GM21619 (cell line): ENCODE measurements around the gene GGN.
"Not testable (repeated sequence)": the region's sequence is repeated elsewhere in the genome, so short reads cannot be mapped to it uniquely, and the experiment has no call there.

ENCODE experiments used
- ATAC-seq: cut with Tn5 transposase; IDR thresholded peaks from one replicate; pipeline ENCODE4 v1.9.1; 2021; ENCODE audit not compliant: unreplicated experiment

The GGN gene

GRCh38 chr19:38387550-38388348 lies at the start of gene GGN:
TSS of gene GGN (minus strand) at chr19:38388034. CDS start at chr19:38387261, 773 bp downstream.
- no peak for ATAC-seq

- no peak for ATAC-seq
Observed at GRCh38 chr19:38437295-38437694, 49.5 kb upstream of the GGN start.

GRCh38 chr19:38434549-38435051 lies 46.8 kb upstream of the GGN start:
- ATAC-seq: no peak

GRCh38 chr19:38433268-38433733 lies 45.5 kb upstream of the GGN start, which contains the start of gene RYR1:
TSS of gene RYR1 (plus strand) at chr19:38433691. CDS start at chr19:38433830, 139 bp downstream.
- no peak for ATAC-seq

- ATAC-seq: no peak
Observed at GRCh38 chr19:38430931-38431330, 43.1 kb upstream of the GGN start.

- ATAC-seq: no peak
Observed at GRCh38 chr19:38429811-38430156, 42.0 kb upstream of the GGN start.

DNA sequence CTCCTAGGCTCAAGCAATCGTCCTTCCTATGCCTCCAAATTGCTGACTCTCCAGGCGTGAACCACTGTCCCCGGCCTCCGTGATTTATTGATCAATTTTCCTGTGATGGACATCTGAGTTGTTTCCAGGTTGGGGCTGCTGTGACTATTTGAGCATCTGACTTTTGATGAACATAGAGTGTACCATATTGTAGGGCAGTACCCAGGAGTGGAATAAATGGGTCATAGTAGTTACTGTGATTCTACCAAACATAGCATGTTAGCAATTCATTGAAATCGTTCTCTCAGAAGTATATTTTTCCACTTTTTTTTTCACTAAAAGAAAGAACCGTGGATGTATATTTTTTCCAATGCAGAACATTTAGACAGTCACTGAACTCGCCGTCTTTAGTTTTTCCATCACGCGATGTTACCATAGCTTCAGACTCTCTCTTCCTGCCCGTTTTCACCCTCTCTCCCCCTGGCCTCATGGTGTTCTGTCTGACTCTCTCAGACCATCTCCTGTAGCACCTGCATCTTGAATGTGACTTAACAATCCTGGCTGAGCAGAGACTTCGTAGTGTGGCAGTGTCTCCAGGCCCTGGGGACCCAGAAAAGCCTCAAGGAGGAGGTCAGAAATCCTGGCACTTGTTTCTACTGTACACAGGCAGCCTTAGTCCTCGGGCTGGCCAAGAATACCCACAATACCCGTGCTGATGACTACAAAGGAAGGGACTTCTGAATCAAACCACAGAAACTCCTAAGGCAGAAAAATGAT lies 41.4 kb upstream of the GGN start:
- no peak for ATAC-seq

DNA sequence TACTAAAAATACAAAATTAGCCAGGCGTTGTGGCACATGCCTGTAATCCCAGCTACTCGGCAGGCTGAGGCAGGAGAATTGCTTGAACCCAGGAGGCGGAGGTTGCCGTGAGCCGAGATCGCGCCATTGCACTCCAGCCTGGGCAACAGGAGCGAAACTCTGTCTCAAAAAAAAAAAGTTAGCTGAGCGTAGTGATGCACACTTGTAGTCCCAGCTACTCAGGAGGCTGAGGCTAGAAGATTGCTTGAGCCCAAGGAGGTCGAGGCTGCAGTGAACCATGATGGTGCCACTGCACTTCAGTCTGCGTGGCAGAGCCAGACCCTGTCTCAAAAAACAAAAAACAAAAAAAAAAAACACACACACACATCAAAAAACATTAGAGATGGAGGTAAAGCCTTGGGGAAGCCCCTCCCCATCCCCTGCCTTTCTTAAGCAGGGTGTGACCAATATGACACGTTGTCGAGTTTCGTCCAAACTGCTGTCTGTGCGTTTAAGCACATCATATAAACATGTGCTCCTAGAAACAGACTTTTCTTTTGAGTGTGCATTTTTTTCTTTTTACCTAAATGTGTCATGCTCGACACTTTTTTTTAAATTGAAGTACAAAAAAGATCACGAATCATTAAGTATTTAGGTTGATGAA lies 39.3 kb upstream of the GGN start:
- ATAC-seq: not testable (repeated sequence)

GRCh38 chr19:38425810-38426466 lies 38.1 kb upstream of the GGN start, which contains the start of gene RASGRP4:
TSS of gene RASGRP4 (minus strand) at chr19:38426219. CDS start at chr19:38426091, 128 bp downstream.
- no peak for ATAC-seq

DNA sequence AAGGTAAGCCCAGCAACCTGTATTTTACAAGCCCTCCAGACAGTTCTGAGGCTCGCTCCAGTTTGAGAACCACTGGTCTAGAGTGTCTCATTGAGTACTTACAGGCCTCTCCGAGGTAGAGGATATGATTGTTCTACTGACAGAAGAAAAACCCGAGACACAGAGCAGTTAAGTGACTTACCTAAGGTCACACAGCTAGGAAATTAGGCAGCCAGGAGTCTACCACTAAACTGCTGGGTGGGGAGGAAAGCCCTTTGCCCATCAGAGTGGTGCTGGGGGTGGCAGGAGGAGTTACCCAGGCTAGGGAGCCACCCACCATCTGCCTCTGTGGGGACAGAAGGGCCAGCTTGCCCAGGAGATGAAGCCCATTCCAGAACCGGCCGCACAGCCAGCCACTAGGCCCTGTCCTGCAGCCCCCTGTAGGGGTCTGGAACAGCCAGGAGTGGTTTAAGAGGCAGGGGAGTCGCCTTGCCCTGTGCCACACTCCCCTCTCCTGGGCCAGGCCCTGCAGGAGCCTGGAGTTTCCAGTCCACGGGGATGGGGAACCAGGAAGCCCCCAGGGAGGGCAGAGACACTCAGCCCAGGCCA lies 37.5 kb upstream of the GGN start:
- no peak for ATAC-seq

- ATAC-seq: no peak
Observed at GRCh38 chr19:38424272-38424671, 36.4 kb upstream of the GGN start.

- ATAC-seq: no peak
Observed at GRCh38 chr19:38422438-38422837, 34.6 kb upstream of the GGN start.

- no peak for ATAC-seq
Observed at GRCh38 chr19:38421856-38422255, 34.0 kb upstream of the GGN start.

DNA sequence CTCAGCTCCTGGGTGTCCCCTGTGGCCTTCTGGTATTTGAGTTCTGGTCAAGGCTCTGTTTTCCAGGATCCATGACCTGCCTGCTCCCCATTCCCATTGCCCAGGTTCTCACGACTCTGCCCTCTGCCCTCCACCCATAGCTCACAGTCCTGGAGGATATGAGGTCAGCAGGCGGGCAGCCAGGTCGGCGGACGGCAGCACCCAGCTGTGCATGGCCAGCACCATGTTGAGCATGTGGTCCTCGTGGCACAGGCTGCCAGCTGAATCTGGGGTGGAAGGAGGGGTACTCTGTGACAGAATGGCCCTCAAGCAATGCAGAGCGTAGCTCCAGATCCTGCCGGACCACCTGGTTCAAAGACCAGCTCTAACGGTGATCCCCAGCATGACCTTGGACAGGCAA lies 33.1 kb upstream of the GGN start:
- no peak for ATAC-seq

DNA sequence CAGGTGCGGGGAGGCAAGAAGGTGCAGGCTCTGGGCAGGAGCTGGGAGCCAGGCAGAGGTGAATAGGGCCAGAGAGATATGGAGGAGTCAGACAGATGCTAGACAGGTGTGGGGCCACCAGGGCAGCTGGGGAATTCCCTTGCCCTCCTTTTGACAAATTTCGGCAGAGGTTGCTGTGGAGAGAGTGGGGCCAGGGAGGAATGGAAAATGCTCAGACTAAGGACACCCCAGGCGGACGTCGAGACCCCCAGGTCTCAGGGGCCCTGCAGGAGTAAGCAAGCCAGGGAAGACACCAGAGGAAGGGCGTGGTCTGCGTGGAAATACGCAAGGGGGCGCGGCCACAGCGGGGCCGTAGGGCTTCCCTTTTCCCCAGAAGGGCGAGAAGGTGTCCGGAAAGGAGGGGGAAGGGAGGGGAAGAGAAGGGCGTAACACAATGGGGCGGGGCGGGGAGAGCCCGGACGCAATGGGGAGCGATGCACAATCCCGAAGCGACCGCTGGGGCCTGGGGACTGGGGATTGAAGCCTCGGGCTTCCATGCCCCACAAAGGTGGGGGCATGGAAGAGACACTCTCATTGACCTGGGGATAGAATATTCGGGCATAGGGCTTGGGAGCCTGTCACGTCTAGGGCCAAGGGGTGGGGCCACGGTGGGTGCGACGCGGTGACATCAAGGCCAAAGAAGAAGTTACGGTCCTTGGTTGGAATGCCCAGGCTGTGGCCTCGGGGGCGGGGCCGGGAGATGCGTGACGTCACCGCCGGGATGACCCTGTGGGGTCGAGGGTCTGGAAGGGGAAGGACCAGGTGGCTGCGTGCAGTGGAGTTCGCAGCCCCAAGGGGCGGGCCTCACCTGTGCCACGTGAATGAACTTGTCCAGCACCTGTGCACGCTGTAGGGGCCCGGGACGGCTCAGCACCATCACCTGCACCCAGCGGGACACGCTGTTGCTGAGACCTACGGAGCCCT lies 30.0 kb upstream of the GGN start:
- no peak for ATAC-seq

GRCh38 chr19:38417146-38417543 lies 29.3 kb upstream of the GGN start:
- ATAC-seq: no peak

DNA sequence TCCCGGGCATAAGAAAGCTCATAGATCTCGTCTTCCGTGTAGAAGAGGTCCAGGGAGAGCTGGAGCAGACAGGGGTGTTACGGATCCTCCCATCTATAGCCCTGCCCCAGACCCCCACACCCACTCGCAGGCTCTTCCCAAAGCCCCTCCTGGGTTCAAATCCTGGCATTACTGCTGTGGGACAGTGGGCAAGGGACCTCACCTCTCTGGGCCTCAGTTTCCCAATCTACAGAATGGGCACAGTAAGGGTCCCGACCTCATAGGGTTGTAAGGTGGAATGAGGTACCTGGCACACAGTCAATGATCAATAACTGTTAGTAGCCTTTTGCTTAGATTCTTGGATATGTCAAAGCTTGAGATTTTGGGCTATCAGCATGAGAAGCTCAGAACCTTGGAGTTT lies 25.6 kb upstream of the GGN start:
- ATAC-seq: no peak

- no peak for ATAC-seq
Observed at GRCh38 chr19:38412961-38413360, 25.1 kb upstream of the GGN start.

DNA sequence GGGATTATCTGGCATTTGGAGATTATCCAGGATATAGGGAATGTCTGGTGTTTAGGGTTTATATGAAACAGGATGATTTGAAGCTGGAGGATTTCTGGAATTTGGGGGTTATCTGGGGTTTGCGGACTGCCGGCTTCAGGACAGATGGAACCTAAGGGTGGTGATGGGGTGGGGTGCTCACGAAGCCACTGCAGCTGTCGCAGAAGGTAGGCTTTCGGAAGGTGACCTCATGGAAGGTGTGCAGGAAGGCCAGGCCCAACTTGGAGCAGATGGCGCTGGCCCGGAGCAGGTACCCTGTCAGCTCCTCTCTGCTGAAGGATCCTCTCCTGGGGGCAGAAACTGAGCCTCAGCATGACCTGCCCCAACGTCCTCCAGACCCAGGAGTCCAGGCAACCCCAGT lies 24.7 kb upstream of the GGN start:
- ATAC-seq: no peak
